IPS-20b (cell line): ENCODE results near the gene ASIC3.

Source experiments
- H3K27ac ChIP-seq: one replicate; pipeline ENCODE4 v1.5.1; 2013; ENCODE audit warnings: low read length
- H3K27me3 ChIP-seq: 2 replicates; pipeline ENCODE4 v1.6.1; 2013; ENCODE audit warnings: mild to moderate bottlenecking, low read length, inconsistent platforms; ENCODE audit not compliant: insufficient read depth
- H3K36me3 ChIP-seq: 2 replicates; pipeline ENCODE4 v1.6.1; 2013; ENCODE audit warnings: low read depth, mild to moderate bottlenecking, inconsistent platforms, low read length, moderate library complexity; ENCODE audit not compliant: insufficient read depth
- H3K4me1 ChIP-seq: 2 replicates; pipeline ENCODE4 v1.6.1; 2013; ENCODE audit warnings: mild to moderate bottlenecking, control low read depth, inconsistent platforms, low read length, moderate library complexity; ENCODE audit not compliant: insufficient read depth
- H3K4me3 ChIP-seq: 2 replicates; pipeline ENCODE4 v1.5.1; 2013; ENCODE audit warnings: mild to moderate bottlenecking, low read length, inconsistent platforms
- H3K9ac ChIP-seq: 2 replicates; pipeline ENCODE4 v1.6.1; 2013; ENCODE audit warnings: low read depth, mild to moderate bottlenecking, inconsistent platforms, low read length, moderate library complexity
- H3K9me3 ChIP-seq: 2 replicates; pipeline ENCODE4 v1.6.1; 2013; ENCODE audit warnings: mild to moderate bottlenecking, low read depth, low read length, inconsistent platforms; ENCODE audit not compliant: insufficient read depth

The ASIC3 gene

GRCh38 chr7:151048911-151049463, 656 bp downstream of the ASIC3 start:
- Histone ChIP-seq H3K36me3 (no peaks in the 10 kb centered on the region), H3K9ac (no peak overlapping the region), H3K4me3 (no peak overlapping the region), H3K27me3 (peaks cover 46% of the 10 kb centered on the region), H3K4me1 (no peaks in the 10 kb centered on the region), H3K27ac (no peak overlapping the region), H3K9me3 (no peaks in the 10 kb centered on the region)

GRCh38 chr7:151051108-151051507, 2.8 kb downstream of the ASIC3 start:
- Histone ChIP-seq H3K27me3 (peaks cover 53% of the 10 kb centered on the region), H3K4me3 (peak overlapping the region; percentile 44; the same call in 1 of the 2 replicates), H3K4me1 (no peaks in the 10 kb centered on the region), H3K36me3 (no peaks in the 10 kb centered on the region), H3K9ac (no peak overlapping the region), H3K9me3 (no peaks in the 10 kb centered on the region), H3K27ac (no peak overlapping the region)

- Histone ChIP-seq H3K4me1 (no peaks in the 10 kb centered on the region), H3K4me3 (no peak overlapping the region), H3K36me3 (no peaks in the 10 kb centered on the region), H3K27me3 (peaks cover 66% of the 10 kb centered on the region), H3K27ac (no peak overlapping the region), H3K9me3 (no peaks in the 10 kb centered on the region), H3K9ac (no peak overlapping the region)
These were observed 4.8 kb downstream of the ASIC3 start for GRCh38 chr7:151053096-151053495.

- Histone ChIP-seq H3K36me3 (no peaks in the 10 kb centered on the region), H3K9me3 (no peaks in the 10 kb centered on the region), H3K4me3 (no peak overlapping the region), H3K27me3 (peaks cover 65% of the 10 kb centered on the region), H3K9ac (no peak overlapping the region), H3K27ac (no peak overlapping the region), H3K4me1 (peaks cover 5% of the 10 kb centered on the region)
These were observed 5.4 kb downstream of the ASIC3 start for GRCh38 chr7:151053751-151054150.

- H3K4me3 ChIP-seq: peak overlapping the region; percentile 94; the same call in 1 of the 2 replicates
- H3K9ac ChIP-seq: no peak overlapping the region
- H3K27ac ChIP-seq: no peak overlapping the region
- H3K27me3 ChIP-seq: peaks cover 54% of the 10 kb centered on the region
- H3K4me1 ChIP-seq: peaks cover 16% of the 10 kb centered on the region
- no peaks in the 10 kb centered on the region for H3K9me3 ChIP-seq
- no peaks in the 10 kb centered on the region for H3K36me3 ChIP-seq
These were observed 7.9 kb downstream of the ASIC3 start for GRCh38 chr7:151056283-151056665.

GRCh38 chr7:151056666-151057505, 8.6 kb downstream of the ASIC3 start:
- Histone ChIP-seq H3K9me3 (no peaks in the 10 kb centered on the region), H3K27ac (no peak overlapping the region), H3K4me3 (peak overlapping the region; percentile 94), H3K9ac (peak overlapping the region; percentile 61; the same call in 1 of the 2 replicates), H3K36me3 (no peaks in the 10 kb centered on the region), H3K27me3 (peaks cover 48% of the 10 kb centered on the region), H3K4me1 (peaks cover 22% of the 10 kb centered on the region)

- H3K9me3 ChIP-seq: no peaks in the 10 kb centered on the region
- peak within 1 kb of the TSS; percentile 61; the same call in 1 of the 2 replicates for H3K9ac ChIP-seq
- peaks cover 41% of the 10 kb centered on the region for H3K27me3 ChIP-seq
- peak within 1 kb of the TSS; percentile 94 for H3K4me3 ChIP-seq
- peaks cover 25% of the 10 kb centered on the region for H3K4me1 ChIP-seq
- no peaks in the 10 kb centered on the region for H3K36me3 ChIP-seq
- no peak within 1 kb of the TSS for H3K27ac ChIP-seq
These were observed 9.2 kb downstream of the ASIC3 start, which contains the start of gene CDK5 for GRCh38 chr7:151057506-151057988. CDK5 (minus strand) TSS chr7:151057897; CDS start chr7:151057848, 49 bp downstream.

- H3K27ac ChIP-seq: no peak overlapping the region
- H3K4me3 ChIP-seq: peak overlapping the region; percentile 94
- peak overlapping the region; percentile 46; the same call in 1 of the 2 replicates for H3K9ac ChIP-seq
- H3K36me3 ChIP-seq: no peaks in the 10 kb centered on the region
- peaks cover 37% of the 10 kb centered on the region for H3K27me3 ChIP-seq
- H3K4me1 ChIP-seq: peaks cover 25% of the 10 kb centered on the region
- no peaks in the 10 kb centered on the region for H3K9me3 ChIP-seq
These were observed 9.9 kb downstream of the ASIC3 start for GRCh38 chr7:151057989-151058780.

- H3K27ac ChIP-seq: no peak overlapping the region
These were observed 10.5 kb downstream of the ASIC3 start for GRCh38 chr7:151058781-151059366.

GRCh38 chr7:151059367-151060112, 11.2 kb downstream of the ASIC3 start, which contains the start of gene SLC4A2:
SLC4A2 (plus strand) TSS chr7:151059589; CDS start chr7:151061988, 2,399 bp downstream.
- peak within 1 kb of the TSS; percentile 46; the same call in 1 of the 2 replicates for H3K9ac ChIP-seq
- peaks cover 28% of the 10 kb centered on the region for H3K4me1 ChIP-seq
- H3K4me3 ChIP-seq: peak within 1 kb of the TSS; percentile 94
- H3K27me3 ChIP-seq: peaks cover 37% of the 10 kb centered on the region
- no peaks in the 10 kb centered on the region for H3K9me3 ChIP-seq
- H3K36me3 ChIP-seq: peaks cover under 1% of the 10 kb centered on the region; the same call in 1 of the 2 replicates
- H3K27ac ChIP-seq: no peak within 1 kb of the TSS

More at GRCh38 chr7:151058781-151059366, 10.5 kb downstream of the ASIC3 start:
- H3K27me3 ChIP-seq: peaks cover 37% of the 10 kb centered on the region
- peak overlapping the region; percentile 94 for H3K4me3 ChIP-seq
- no peaks in the 10 kb centered on the region for H3K9me3 ChIP-seq
- H3K36me3 ChIP-seq: no peaks in the 10 kb centered on the region
- H3K4me1 ChIP-seq: peaks cover 28% of the 10 kb centered on the region
- H3K9ac ChIP-seq: peak overlapping the region; percentile 46; the same call in 1 of the 2 replicates
